Measurements from ENCODE around the gene FGF4. TPM values are rescaled to one million over a fixed set of nuclear protein-coding genes. Genes with fewer than 3 reads are reported as not detected.

Gene FGF4
- total and polyA plus RNA-seq, 9 donors: 5.4 to 14.6 (median 10.0) TPM

- WGBS (ENCODE audit: insufficient coverage): 1% methylated on average over 103 of the region's 107 CpGs
- H3K27me3 ChIP-seq (ENCODE audit: control insufficient read depth, insufficient read depth, low read length): peaks cover 82% of the 10 kb centered on the region
- no peak for DNase-seq
Measured at GRCh38 chr11:69817265-69818230, 42.4 kb upstream of the FGF4 start.

GRCh38 chr11:69816671-69817070 lies 41.5 kb upstream of the FGF4 start:
- Histone ChIP-seq H3K27ac (ENCODE audit: low read length) (no peak overlapping the region), H3K4me3 (ENCODE audit: low read length) (no peak overlapping the region), H3K4me1 (ENCODE audit: control insufficient read depth, insufficient read depth, low read length) (no peaks in the 10 kb centered on the region), H3K9me3 (replicated peaks; ENCODE audit: control insufficient read depth, low read depth, low read length) (no peaks in the 10 kb centered on the region), H3K36me3 (ENCODE audit: control insufficient read depth, insufficient read depth, low read length) (no peaks in the 10 kb centered on the region), H3K27me3 (ENCODE audit: control insufficient read depth, insufficient read depth, low read length) (peaks cover 79% of the 10 kb centered on the region)
- 11% methylated on average over 5 of the region's 12 CpGs for WGBS (ENCODE audit: insufficient coverage)
- DNase-seq: no peak

More at GRCh38 chr11:69817265-69818230, 42.4 kb upstream of the FGF4 start:
- no peak overlapping the region for H3K27ac ChIP-seq (ENCODE audit: low read length)
- no peaks in the 10 kb centered on the region for H3K36me3 ChIP-seq (ENCODE audit: control insufficient read depth, insufficient read depth, low read length)
- no peaks in the 10 kb centered on the region for H3K9me3 ChIP-seq (replicated peaks; ENCODE audit: control insufficient read depth, low read depth, low read length)
- peak overlapping the region; percentile 8 for H3K4me3 ChIP-seq (ENCODE audit: low read length)
- no peaks in the 10 kb centered on the region for H3K4me1 ChIP-seq (ENCODE audit: control insufficient read depth, insufficient read depth, low read length)

- Histone ChIP-seq H3K27me3 (ENCODE audit: control insufficient read depth, insufficient read depth, low read length) (peaks cover 75% of the 10 kb centered on the region), H3K36me3 (ENCODE audit: control insufficient read depth, insufficient read depth, low read length) (no peaks in the 10 kb centered on the region), H3K4me1 (ENCODE audit: control insufficient read depth, insufficient read depth, low read length) (no peaks in the 10 kb centered on the region), H3K27ac (ENCODE audit: low read length) (no peak overlapping the region), H3K4me3 (ENCODE audit: low read length) (no peak overlapping the region), H3K9me3 (replicated peaks; ENCODE audit: control insufficient read depth, low read depth, low read length) (no peaks in the 10 kb centered on the region)
- DNase-seq: no peak
- 73% methylated on average over 11 of the region's 13 CpGs for WGBS (ENCODE audit: insufficient coverage)
Measured at GRCh38 chr11:69815973-69816372, 40.8 kb upstream of the FGF4 start.

- no peak overlapping the region for H3K4me3 ChIP-seq (ENCODE audit: low read length)
- H3K4me1 ChIP-seq (ENCODE audit: control insufficient read depth, insufficient read depth, low read length): no peaks in the 10 kb centered on the region
- no peaks in the 10 kb centered on the region for H3K9me3 ChIP-seq (replicated peaks; ENCODE audit: control insufficient read depth, low read depth, low read length)
- no peaks in the 10 kb centered on the region for H3K36me3 ChIP-seq (ENCODE audit: control insufficient read depth, insufficient read depth, low read length)
- H3K27ac ChIP-seq (ENCODE audit: low read length): no peak overlapping the region
- DNase-seq: no peak
- peaks cover 65% of the 10 kb centered on the region for H3K27me3 ChIP-seq (ENCODE audit: control insufficient read depth, insufficient read depth, low read length)
Measured at GRCh38 chr11:69814902-69815301, 39.8 kb upstream of the FGF4 start.

- DNase-seq: no peak
- no peaks in the 10 kb centered on the region for H3K36me3 ChIP-seq (ENCODE audit: control insufficient read depth, insufficient read depth, low read length)
- H3K9me3 ChIP-seq (replicated peaks; ENCODE audit: control insufficient read depth, low read depth, low read length): no peaks in the 10 kb centered on the region
- no peaks in the 10 kb centered on the region for H3K4me1 ChIP-seq (ENCODE audit: control insufficient read depth, insufficient read depth, low read length)
- peaks cover 62% of the 10 kb centered on the region for H3K27me3 ChIP-seq (ENCODE audit: control insufficient read depth, insufficient read depth, low read length)
- 77% methylated on average over 5 of the region's 7 CpGs for WGBS (ENCODE audit: insufficient coverage)
- no peak overlapping the region for H3K27ac ChIP-seq (ENCODE audit: low read length)
- no peak overlapping the region for H3K4me3 ChIP-seq (ENCODE audit: low read length)
Measured at GRCh38 chr11:69814411-69814810, 39.3 kb upstream of the FGF4 start.

- peaks cover 4% of the 10 kb centered on the region for H3K4me1 ChIP-seq (ENCODE audit: control insufficient read depth, insufficient read depth, low read length)
- no peak overlapping the region for H3K27ac ChIP-seq (ENCODE audit: low read length)
- no peak overlapping the region for H3K4me3 ChIP-seq (ENCODE audit: low read length)
- no peaks in the 10 kb centered on the region for H3K36me3 ChIP-seq (ENCODE audit: control insufficient read depth, insufficient read depth, low read length)
- peaks cover 58% of the 10 kb centered on the region for H3K27me3 ChIP-seq (ENCODE audit: control insufficient read depth, insufficient read depth, low read length)
- DNase-seq: no peak
- 90% methylated on average over 2 of the region's 2 CpGs for WGBS (ENCODE audit: insufficient coverage)
- H3K9me3 ChIP-seq (replicated peaks; ENCODE audit: control insufficient read depth, low read depth, low read length): no peaks in the 10 kb centered on the region
Measured at GRCh38 chr11:69813839-69814238, 38.7 kb upstream of the FGF4 start.

GRCh38 chr11:69812946-69813345 lies 37.8 kb upstream of the FGF4 start:
- WGBS (ENCODE audit: insufficient coverage): 88% methylated on average over 6 of the region's 10 CpGs
- Histone ChIP-seq H3K9me3 (replicated peaks; ENCODE audit: control insufficient read depth, low read depth, low read length) (peaks cover 2% of the 10 kb centered on the region), H3K4me1 (ENCODE audit: control insufficient read depth, insufficient read depth, low read length) (peaks cover 7% of the 10 kb centered on the region), H3K27ac (ENCODE audit: low read length) (no peak overlapping the region), H3K27me3 (ENCODE audit: control insufficient read depth, insufficient read depth, low read length) (peaks cover 58% of the 10 kb centered on the region), H3K4me3 (ENCODE audit: low read length) (no peak overlapping the region), H3K36me3 (ENCODE audit: control insufficient read depth, insufficient read depth, low read length) (no peaks in the 10 kb centered on the region)
- DNase-seq: no peak

- no peak overlapping the region for H3K27ac ChIP-seq (ENCODE audit: low read length)
- H3K27me3 ChIP-seq (ENCODE audit: control insufficient read depth, insufficient read depth, low read length): peaks cover 56% of the 10 kb centered on the region
- no peak overlapping the region for H3K4me3 ChIP-seq (ENCODE audit: low read length)
- no peak for DNase-seq
- H3K36me3 ChIP-seq (ENCODE audit: control insufficient read depth, insufficient read depth, low read length): no peaks in the 10 kb centered on the region
- 95% methylated on average over 3 of the region's 7 CpGs for WGBS (ENCODE audit: insufficient coverage)
- H3K9me3 ChIP-seq (replicated peaks; ENCODE audit: control insufficient read depth, low read depth, low read length): peaks cover 3% of the 10 kb centered on the region
- H3K4me1 ChIP-seq (ENCODE audit: control insufficient read depth, insufficient read depth, low read length): peaks cover 7% of the 10 kb centered on the region
Measured at GRCh38 chr11:69812256-69812655, 37.1 kb upstream of the FGF4 start.

- 29% methylated on average over 3 of the region's 3 CpGs for WGBS (ENCODE audit: insufficient coverage)
Measured at GRCh38 chr11:69811431-69811830, 36.3 kb upstream of the FGF4 start.

GRCh38 chr11:69810289-69811118 lies 35.4 kb upstream of the FGF4 start:
- DNase-seq: no peak
- H3K27ac ChIP-seq (ENCODE audit: low read length): no peak overlapping the region
- H3K27me3 ChIP-seq (ENCODE audit: control insufficient read depth, insufficient read depth, low read length): peaks cover 38% of the 10 kb centered on the region
- H3K9me3 ChIP-seq (replicated peaks; ENCODE audit: control insufficient read depth, low read depth, low read length): peaks cover 3% of the 10 kb centered on the region
- H3K36me3 ChIP-seq (ENCODE audit: control insufficient read depth, insufficient read depth, low read length): no peaks in the 10 kb centered on the region
- 90% methylated on average over 37 of the region's 39 CpGs for WGBS (ENCODE audit: insufficient coverage)
- peaks cover 7% of the 10 kb centered on the region for H3K4me1 ChIP-seq (ENCODE audit: control insufficient read depth, insufficient read depth, low read length)
- no peak overlapping the region for H3K4me3 ChIP-seq (ENCODE audit: low read length)

More at GRCh38 chr11:69811431-69811830, 36.3 kb upstream of the FGF4 start:
- Histone ChIP-seq H3K4me3 (ENCODE audit: low read length) (no peak overlapping the region), H3K27me3 (ENCODE audit: control insufficient read depth, insufficient read depth, low read length) (peaks cover 47% of the 10 kb centered on the region), H3K9me3 (replicated peaks; ENCODE audit: control insufficient read depth, low read depth, low read length) (peaks cover 3% of the 10 kb centered on the region), H3K27ac (ENCODE audit: low read length) (no peak overlapping the region), H3K36me3 (ENCODE audit: control insufficient read depth, insufficient read depth, low read length) (no peaks in the 10 kb centered on the region), H3K4me1 (ENCODE audit: control insufficient read depth, insufficient read depth, low read length) (peaks cover 7% of the 10 kb centered on the region)
- no peak for DNase-seq

All from muscle of leg (tissue), 11 donors.